Right lobe of liver (tissue), 4 donors: ENCODE data around the gene MYO5B.

Source experiments
- CTCF ChIP-seq, 4 donors: fragments of 200-600 bp in 3 of 4; fragments of 450-650 bp in 1 of 4; IDR thresholded peaks; one replicate each; pipeline versions ENCODE4 v1.5.1 to v1.8.0; 2016 to 2022; ENCODE audit warnings: antibody characterized with exemption in 4 of 4, mild to moderate bottlenecking in 2 of 4
- POLR2A ChIP-seq: fragments of 450-650 bp; IDR thresholded peaks from one replicate; pipeline ENCODE4 v1.6.1; 2017; ENCODE audit warnings: antibody characterized with exemption, mild to moderate bottlenecking
- donor health status: DM: no; HTN: no; CAD: no.
- donor health status: DM: no; HTN: no; CAD: no.
- donor health status: DM: no; HTN: yes; CAD: no.

DNA sequence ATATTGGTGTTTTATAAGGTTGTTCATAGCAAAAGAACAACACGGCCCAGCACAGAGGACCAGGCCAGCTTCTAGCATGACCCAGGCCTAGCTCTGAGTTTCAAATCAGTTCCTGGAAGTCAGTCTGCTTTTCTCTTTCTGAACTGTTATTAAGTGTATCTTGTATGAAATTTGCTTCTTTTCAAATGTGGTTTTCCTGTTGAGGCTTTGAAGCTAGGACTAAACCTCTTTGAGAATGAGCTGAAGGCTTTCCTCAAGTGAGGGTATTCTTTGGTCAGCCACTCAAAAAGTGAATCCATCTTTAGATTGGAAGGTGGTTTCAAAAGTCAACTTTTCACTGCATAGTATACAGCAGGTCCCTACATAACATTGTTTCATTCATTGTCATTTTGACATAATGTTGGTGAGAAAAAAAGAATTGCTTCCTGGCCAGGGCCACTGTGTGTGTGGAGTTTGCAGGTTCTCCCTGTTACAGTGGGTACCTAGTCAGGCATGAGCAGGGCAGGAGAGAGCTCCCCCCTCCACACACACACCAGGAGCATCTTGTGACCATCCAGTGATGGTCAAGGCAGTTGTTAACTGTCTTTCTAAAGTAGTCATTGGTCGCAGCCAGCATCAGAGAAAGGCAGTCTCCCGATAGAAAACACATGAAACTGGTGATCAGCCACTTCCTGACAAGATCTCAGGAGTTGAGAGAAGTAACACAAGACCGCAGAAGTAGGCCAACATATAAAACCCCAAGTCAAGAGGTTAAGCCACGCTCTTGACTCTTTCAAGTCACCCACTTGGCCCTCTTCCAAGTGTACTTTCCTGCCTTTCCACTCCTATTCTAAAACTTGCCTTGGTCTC, 374.9 kb downstream of the MYO5B start:
- TF ChIP-seq POLR2A (no peak), CTCF (IDR thresholded peaks at IDR 0.05) (no peak)
